Hepatocyte (in vitro differentiated cells): ENCODE measurements around the gene ALDH5A1.

Experiments used
- EZH2 ChIP-seq: fragments of 200-600 bp; sonication (generic); IDR thresholded peaks from 2 replicates; pipeline ENCODE4 v1.6.1; 2016; ENCODE audit warnings: antibody characterized with exemption, mild to moderate bottlenecking, borderline replicate concordance
- EZH2phosphoT487 ChIP-seq: fragments of 200-600 bp; sonication (generic); IDR thresholded peaks from one replicate; pipeline ENCODE4 v1.6.1; 2018; ENCODE audit warnings: antibody characterized with exemption, mild to moderate bottlenecking, low read depth, moderate library complexity; ENCODE audit not compliant: unreplicated experiment, severe bottlenecking
- TF ChIP-seq, protein P1 (sequence below): fragments of 200-600 bp; sonication (generic); IDR thresholded peaks from 2 replicates; pipeline ENCODE4 v1.5.1; 2016; ENCODE audit warnings: antibody characterized with exemption, mild to moderate bottlenecking; ENCODE audit not compliant: poor library complexity

DNA sequence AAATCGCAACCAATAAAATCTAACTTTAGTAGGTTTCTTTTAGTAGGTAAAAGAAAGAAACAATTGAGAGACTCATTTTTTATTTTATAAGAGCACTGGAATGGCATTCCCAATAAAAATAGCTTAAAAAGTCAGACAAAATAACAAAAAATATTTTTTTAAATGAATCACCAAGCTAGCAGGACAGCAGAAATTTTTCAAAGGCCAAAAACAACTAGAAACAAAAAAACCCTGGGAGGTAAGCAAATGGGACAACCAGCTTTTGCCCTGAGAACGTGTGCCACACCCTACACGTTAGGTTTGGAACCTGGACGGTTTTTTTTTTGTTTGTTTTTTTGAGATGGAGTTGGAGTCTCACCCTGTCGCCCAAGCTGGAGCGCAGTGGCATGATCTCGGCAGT is 25.0 kb upstream of the ALDH5A1 start:
- TF ChIP-seq, protein P1, sequence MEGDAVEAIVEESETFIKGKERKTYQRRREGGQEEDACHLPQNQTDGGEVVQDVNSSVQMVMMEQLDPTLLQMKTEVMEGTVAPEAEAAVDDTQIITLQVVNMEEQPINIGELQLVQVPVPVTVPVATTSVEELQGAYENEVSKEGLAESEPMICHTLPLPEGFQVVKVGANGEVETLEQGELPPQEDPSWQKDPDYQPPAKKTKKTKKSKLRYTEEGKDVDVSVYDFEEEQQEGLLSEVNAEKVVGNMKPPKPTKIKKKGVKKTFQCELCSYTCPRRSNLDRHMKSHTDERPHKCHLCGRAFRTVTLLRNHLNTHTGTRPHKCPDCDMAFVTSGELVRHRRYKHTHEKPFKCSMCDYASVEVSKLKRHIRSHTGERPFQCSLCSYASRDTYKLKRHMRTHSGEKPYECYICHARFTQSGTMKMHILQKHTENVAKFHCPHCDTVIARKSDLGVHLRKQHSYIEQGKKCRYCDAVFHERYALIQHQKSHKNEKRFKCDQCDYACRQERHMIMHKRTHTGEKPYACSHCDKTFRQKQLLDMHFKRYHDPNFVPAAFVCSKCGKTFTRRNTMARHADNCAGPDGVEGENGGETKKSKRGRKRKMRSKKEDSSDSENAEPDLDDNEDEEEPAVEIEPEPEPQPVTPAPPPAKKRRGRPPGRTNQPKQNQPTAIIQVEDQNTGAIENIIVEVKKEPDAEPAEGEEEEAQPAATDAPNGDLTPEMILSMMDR: no peak
- TF ChIP-seq EZH2 (no peak), EZH2phosphoT487 (no peak)
